Endothelial cell of umbilical vein (primary cell): ENCODE measurements around the gene UNC119B. TPM values are rescaled to one million over a fixed set of nuclear protein-coding genes. Genes with fewer than 3 reads are reported as not detected.

Experiments used
- BruUV-seq: library from RNA; stranded (reverse); fragments of 400-500 nt; replicated peaks from 2 replicates; lab custom pipeline; 2021; lab: Mats Ljungman, UMichigan
- CTCF ChIA-PET: fragments of 300-600, 350-600 bp; sonication (Branson Sonifier 250); formaldehyde crosslinking; loops from one replicate; lab custom pipeline; 2021; ENCODE audit warnings: antibody characterized with exemption, inconsistent platforms; lab: Charles Lee
- POLR2A ChIA-PET: fragments of 300-600, 350-600 bp; sonication (Branson Sonifier 250); formaldehyde crosslinking; loops from one replicate; lab custom pipeline; 2021; ENCODE audit warnings: antibody characterized with exemption, inconsistent platforms; lab: Charles Lee
- DNase-seq: peaks from one replicate; pipeline ENCODE4 v3.0.0-alpha.2; 2011; ENCODE audit warnings: low read depth, low spot score
- FAIRE-seq: peaks from 2 replicates; lab custom pipeline; 2011; peaks lifted over from hg19 to GRCh38; lab: Jason Lieb, UNC
- H2AFZ ChIP-seq: 2 replicates; pipeline ENCODE4 v1.6.0; 2012; ENCODE audit warnings: low read depth, low read length, control low read depth, inconsistent platforms
- H3K27ac ChIP-seq: 2 replicates; pipeline ENCODE4 v1.5.1; 2011; ENCODE audit warnings: low read depth, mild to moderate bottlenecking, control low read depth, low read length, moderate library complexity; ENCODE audit not compliant: insufficient read depth
- H3K27me3 ChIP-seq, 2 experiments: 2 replicates each; pipeline versions ENCODE4 v1.6.0 to v1.6.1; 2011; ENCODE audit warnings: low read length in 2 of 2, mixed read lengths in 1 of 2; ENCODE audit not compliant: control insufficient read depth in 2 of 2, insufficient read depth in 2 of 2
- H3K36me3 ChIP-seq, 2 experiments: 2 replicates in 1 of 2; 3 replicates in 1 of 2; pipeline ENCODE4 v1.5.1; 2011; ENCODE audit warnings: low read length in 2 of 2, mild to moderate bottlenecking in 1 of 2, moderate library complexity in 1 of 2; ENCODE audit not compliant: control insufficient read depth in 2 of 2, insufficient read depth in 2 of 2; ENCODE audit errors: extremely low read depth in 1 of 2
- H3K4me1 ChIP-seq: 3 replicates; pipeline ENCODE4 v1.5.1; 2011; ENCODE audit warnings: mild to moderate bottlenecking, low read length; ENCODE audit not compliant: control insufficient read depth, insufficient read depth; ENCODE audit errors: extremely low read depth
- H3K4me2 ChIP-seq: 2 replicates; pipeline ENCODE4 v1.6.1; 2011; ENCODE audit warnings: low read length, control low read depth, mixed read lengths; ENCODE audit not compliant: insufficient read depth
- H3K4me3 ChIP-seq, 3 experiments: fragments of 200-600 bp in 1 of 3; sonication (generic), shearing (Covaris generic) in 1 of 3; replicated peaks in 1 of 3; 2 replicates each; pipeline ENCODE4 v1.5.1; 2011 to 2016; ENCODE audit warnings: control low read depth in 3 of 3, low read length in 3 of 3, mild to moderate bottlenecking in 2 of 3, inconsistent platforms in 1 of 3, low read depth in 1 of 3, moderate library complexity in 1 of 3; ENCODE audit not compliant: insufficient read depth in 1 of 3
- H3K79me2 ChIP-seq: 2 replicates; pipeline ENCODE4 v1.6.0; 2012; ENCODE audit warnings: low read length, inconsistent platforms; ENCODE audit not compliant: control insufficient read depth, insufficient read depth
- H3K9ac ChIP-seq: replicated peaks from 2 replicates; pipeline ENCODE3; 2011; ENCODE audit warnings: low read length, control low read depth; ENCODE audit not compliant: insufficient read depth; ENCODE audit errors: extremely low read depth
- H3K9me1 ChIP-seq: replicated peaks from 3 replicates; pipeline ENCODE4 v1.6.0; 2011; ENCODE audit warnings: mild to moderate bottlenecking, low read length; ENCODE audit not compliant: control insufficient read depth, insufficient read depth; ENCODE audit errors: extremely low read depth
- H3K9me3 ChIP-seq: replicated peaks from 2 replicates; pipeline ENCODE4 v1.5.1; 2012; ENCODE audit warnings: low read length, inconsistent platforms; ENCODE audit not compliant: control insufficient read depth, insufficient read depth
- H4K20me1 ChIP-seq: replicated peaks from 2 replicates; pipeline ENCODE3; 2011; ENCODE audit warnings: mild to moderate bottlenecking, low read length; ENCODE audit not compliant: control insufficient read depth, insufficient read depth; ENCODE audit errors: extremely low read depth
- CTCF ChIP-seq, 2 donors: IDR thresholded peaks; 1 replicate in 1 of 2; 2 replicates in 1 of 2; pipeline ENCODE4 v1.5.1; 2011; ENCODE audit warnings: low read length in 2 of 2, mild to moderate bottlenecking in 2 of 2, moderate library complexity in 2 of 2, control low read depth in 1 of 2, inconsistent platforms in 1 of 2, low read depth in 1 of 2; ENCODE audit not compliant: insufficient read depth in 1 of 2; ENCODE audit errors: extremely low read depth in 1 of 2
- JUN ChIP-seq: IDR thresholded peaks from 2 replicates; pipeline ENCODE4 v1.6.1; 2011; ENCODE audit warnings: borderline replicate concordance, low read depth; ENCODE audit not compliant: insufficient read length, insufficient read depth
- MAX ChIP-seq: IDR thresholded peaks from 2 replicates; pipeline ENCODE4 v1.6.1; 2011; ENCODE audit not compliant: insufficient read depth, insufficient read length
- MYC ChIP-seq: IDR thresholded peaks from one replicate; pipeline ENCODE4 v1.6.1; 2011; ENCODE audit warnings: mild to moderate bottlenecking, low read depth, low read length
- POLR2A ChIP-seq: IDR thresholded peaks from 2 replicates; pipeline ENCODE4 v1.6.1; 2012; ENCODE audit warnings: low read depth, mild to moderate bottlenecking, control low read depth, low read length
- dilution Hi-C: fragments of 300-500 bp; cut with MboI; formaldehyde crosslinking; loops from one replicate; pipeline ENCODE4 v1.15.0; 2019; ENCODE audit warnings: low sequenced_read_pairs; ENCODE audit not compliant: extremely low pct_ligation_motif_present
- intact Hi-C: fragments of 100-400 bp; cut with micrococcal nuclease; formaldehyde crosslinking; loops from one replicate; pipeline ENCODE4 v1.10.0; 2022
- polyA plus RNA-seq, 4 experiments: library from polyadenylated mRNA; depleted of rRNA in 3 of 4; stranded (reverse) in 3 of 4; unstranded in 1 of 4; fragments of >200 nt; gene quantifications; 2 replicates each; pipeline versions ENCODE4 v1.2.1 to v1.2.3, GENCODE V29; 2011 to 2012; ENCODE audit warnings: missing spikeins in 1 of 4
- total RNA-seq: library from RNA; stranded (reverse); gene quantifications from 2 replicates; pipeline ENCODE4 v1.2.3, GENCODE V29; 2021

The UNC119B gene
- total and polyA plus RNA-seq, 2 donors (not counting 3 experiments of a cell fraction or from before 2014, with no cell fraction given): 23.1 to 33.7 TPM

- no peak overlapping the region for H3K4me3 ChIP-seq
- no peaks in the 10 kb centered on the region for H4K20me1 ChIP-seq
- no peak for FAIRE-seq
- dilution Hi-C loops: no loop called here
- no peak for TF ChIP-seq MYC
- TF ChIP-seq JUN: no peak
- TF ChIP-seq CTCF (IDR thresholded peaks at IDR 0.05; ENCODE audit: extremely low read depth in 1 of 2, insufficient read depth in 1 of 2, low read depth in 1 of 2, low read length in 2 of 2): no peak
- DNase-seq: no peak
- H3K4me2 ChIP-seq: no peak overlapping the region
- no peaks in the 10 kb centered on the region for H3K27me3 ChIP-seq
- intact Hi-C loops: no loop called here
- ChIA-PET CTCF (no interaction called here), POLR2A (no interaction called here)
- H3K9ac ChIP-seq: no peak overlapping the region
- H3K27ac ChIP-seq: no peak overlapping the region
- H3K9me1 ChIP-seq: no peaks in the 10 kb centered on the region
- H3K4me1 ChIP-seq: no peaks in the 10 kb centered on the region
- BruUV-seq: no TSS peak
- no peaks in the 10 kb centered on the region for H3K36me3 ChIP-seq
- no peaks in the 10 kb centered on the region for H3K9me3 ChIP-seq
- no peaks in the 10 kb centered on the region for H3K79me2 ChIP-seq
- no peak overlapping the region for H2AFZ ChIP-seq
Measured at GRCh38 chr12:120740871-120741270, 30.6 kb downstream of the UNC119B start.

- TF ChIP-seq POLR2A (no peak), MAX (no peak), CTCF (IDR thresholded peaks at IDR 0.05; ENCODE audit: extremely low read depth in 1 of 2, insufficient read depth in 1 of 2, low read depth in 1 of 2, low read length in 2 of 2) (no peak)
- BruUV-seq: no TSS peak
- no peaks in the 10 kb centered on the region for H4K20me1 ChIP-seq
- no peak for FAIRE-seq
- ChIA-PET POLR2A (no interaction called here), CTCF (no interaction called here)
- DNase-seq: no peak
- H3K4me3 ChIP-seq: no peak overlapping the region
- no peaks in the 10 kb centered on the region for H3K9me1 ChIP-seq
- no peak overlapping the region for H3K27ac ChIP-seq
- no peak overlapping the region for H2AFZ ChIP-seq
- H3K79me2 ChIP-seq: no peaks in the 10 kb centered on the region
- H3K4me1 ChIP-seq: no peaks in the 10 kb centered on the region
- no peaks in the 10 kb centered on the region for H3K27me3 ChIP-seq
- no peak overlapping the region for H3K4me2 ChIP-seq
- no peak overlapping the region for H3K9ac ChIP-seq
- no peaks in the 10 kb centered on the region for H3K9me3 ChIP-seq
- H3K36me3 ChIP-seq: no peaks in the 10 kb centered on the region
- dilution Hi-C loops (no loop called here), intact Hi-C loops (no loop called here)
Measured at GRCh38 chr12:120741476-120742421, 31.5 kb downstream of the UNC119B start.
